HG03135 (cell line): ENCODE measurements around the gene SAFB.
"Not testable (repeated sequence)": the region's sequence is repeated elsewhere in the genome, so short reads cannot be mapped to it uniquely, and the experiment has no call there.

Source experiments
- ATAC-seq: cut with Tn5 transposase; IDR thresholded peaks from one replicate; pipeline ENCODE4 v1.9.1; 2021; ENCODE audit warnings: mild to moderate bottlenecking, moderate library complexity; ENCODE audit not compliant: unreplicated experiment

The SAFB gene

GRCh38 chr19:5696196-5697021 is 73.5 kb downstream of the SAFB start:
- ATAC-seq, result no peak

GRCh38 chr19:5697022-5697889 is 74.4 kb downstream of the SAFB start:
- no peak for ATAC-seq

- ATAC-seq, result no peak
These were observed 75.2 kb downstream of the SAFB start for GRCh38 chr19:5697890-5698634.

GRCh38 chr19:5698635-5699422 is 75.9 kb downstream of the SAFB start:
- ATAC-seq, result no peak

- no peak for ATAC-seq
These were observed 77.7 kb downstream of the SAFB start for GRCh38 chr19:5700455-5701092.

GRCh38 chr19:5702053-5702410 is 79.1 kb downstream of the SAFB start:
- ATAC-seq, result not testable (repeated sequence)

GRCh38 chr19:5703819-5704818 is 81.2 kb downstream of the SAFB start:
- ATAC-seq, result no peak

GRCh38 chr19:5705552-5705951 is 82.7 kb downstream of the SAFB start:
- no peak for ATAC-seq

GRCh38 chr19:5706876-5707573 is 84.1 kb downstream of the SAFB start:
- ATAC-seq, result no peak

- no peak for ATAC-seq
These were observed 85.0 kb downstream of the SAFB start for GRCh38 chr19:5707576-5708575.

- no peak for ATAC-seq
These were observed 88.1 kb downstream of the SAFB start for GRCh38 chr19:5711025-5711424.

GRCh38 chr19:5711713-5712161 is 88.9 kb downstream of the SAFB start:
- ATAC-seq, result no peak

- ATAC-seq, result no peak
These were observed 90.3 kb downstream of the SAFB start for GRCh38 chr19:5713228-5713627.

- no peak for ATAC-seq
These were observed 91.9 kb downstream of the SAFB start for GRCh38 chr19:5714816-5715215.

GRCh38 chr19:5717215-5717935 is 94.5 kb downstream of the SAFB start:
- ATAC-seq, result no peak
